Lower lobe of right lung (tissue), 2 donors: ENCODE data around the gene MAST2. TPM values are rescaled to one million over a fixed set of nuclear protein-coding genes. Genes with fewer than 3 reads are reported as not detected.

ENCODE experiments used
- ATAC-seq, 2 donors: fragments of 200-7000 bp; cut with Tn5 transposase; one replicate each; pipeline ENCODE4 v1.9.1; 2020 to 2022; ENCODE audit warnings: mild to moderate bottlenecking in 2 of 2, moderate library complexity in 2 of 2
- DNase-seq: peaks from one replicate; pipeline ENCODE4 v3.0.0-alpha.2; 2020
- H3K27ac ChIP-seq: fragments of 200-600 bp; one replicate; pipeline ENCODE4 v1.8.0; 2022
- H3K27me3 ChIP-seq: fragments of 200-600 bp; one replicate; pipeline ENCODE4 v1.8.0; 2022; ENCODE audit warnings: low read depth
- H3K36me3 ChIP-seq: fragments of 200-600 bp; one replicate; pipeline ENCODE4 v1.8.0; 2022; ENCODE audit warnings: mild to moderate bottlenecking
- H3K4me1 ChIP-seq: fragments of 200-600 bp; one replicate; pipeline ENCODE4 v1.8.0; 2022
- H3K4me3 ChIP-seq: fragments of 200-600 bp; one replicate; pipeline ENCODE4 v1.8.0; 2022; ENCODE audit warnings: mild to moderate bottlenecking
- H3K9me3 ChIP-seq: fragments of 200-600 bp; one replicate; pipeline ENCODE4 v1.8.0; 2022
- intact Hi-C: fragments of 100-400 bp; cut with DNase I; formaldehyde crosslinking; loops from one replicate; pipeline ENCODE4 v1.11.0; 2022
- long read RNA-seq: library from polyadenylated mRNA; unstranded; transcript quantifications from one replicate; pipeline ENCODE4 v2.0.0, GENCODE V29; 2021
- total RNA-seq: library from RNA; stranded (reverse); fragmentation: NEBNext Ultra II Directional; extraction: Animal tissue kit (Norgen Biotek cat#: 25700); gene quantifications from one replicate; pipeline ENCODE4 v1.2.1, GENCODE V29; 2021
- TF ChIP-seq, protein P1 (sequence below): fragments of 200-600 bp; IDR thresholded peaks from one replicate; pipeline ENCODE4 v1.8.0; 2022; ENCODE audit warnings: antibody characterized with exemption, mild to moderate bottlenecking
- donor health status: DM: no; HTN: yes; CAD: no; lungs with severe emphysema.

MAST2 gene
- total RNA-seq: 25.8 TPM
- long read RNA-seq, partial matches to known transcripts: 29 of 45 reads
- long read RNA-seq, other reads (novel, unspliced or antisense): 16 of 45 reads

DNA sequence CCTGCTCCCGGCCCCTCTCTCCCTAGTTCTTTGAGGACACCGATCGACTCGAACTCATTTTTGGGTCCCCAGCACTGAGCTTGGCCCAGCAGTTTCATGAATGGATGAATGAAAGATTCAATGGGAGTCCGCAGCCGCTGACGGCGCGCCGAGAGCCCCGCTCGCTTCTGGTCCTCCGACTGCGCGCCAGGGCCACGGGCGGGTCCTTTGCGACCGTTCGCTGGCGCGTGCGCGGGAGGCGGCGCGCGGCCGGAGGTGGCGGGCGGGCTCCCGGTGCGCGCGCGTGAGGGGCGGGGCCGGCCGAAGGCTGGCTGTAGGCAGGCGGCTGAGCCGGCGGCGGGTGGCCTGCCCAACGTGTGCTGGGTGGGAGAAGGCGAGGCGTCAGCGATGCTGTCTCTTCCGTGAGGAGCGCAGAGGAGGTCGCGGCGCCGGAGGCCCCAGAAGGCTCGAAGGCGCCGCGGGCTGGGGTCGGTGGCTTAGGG, at the start of gene MAST2:
TSS of gene MAST2 (plus strand) at position 314 of the 482 bp plus-strand sequence. CDS start 284 bp downstream, outside the sequence.
- no peaks in the 10 kb centered on the region for H3K27me3 ChIP-seq
- ATAC-seq (peak; percentile 99), DNase-seq (peak; percentile 94)
- TF ChIP-seq, protein P1, sequence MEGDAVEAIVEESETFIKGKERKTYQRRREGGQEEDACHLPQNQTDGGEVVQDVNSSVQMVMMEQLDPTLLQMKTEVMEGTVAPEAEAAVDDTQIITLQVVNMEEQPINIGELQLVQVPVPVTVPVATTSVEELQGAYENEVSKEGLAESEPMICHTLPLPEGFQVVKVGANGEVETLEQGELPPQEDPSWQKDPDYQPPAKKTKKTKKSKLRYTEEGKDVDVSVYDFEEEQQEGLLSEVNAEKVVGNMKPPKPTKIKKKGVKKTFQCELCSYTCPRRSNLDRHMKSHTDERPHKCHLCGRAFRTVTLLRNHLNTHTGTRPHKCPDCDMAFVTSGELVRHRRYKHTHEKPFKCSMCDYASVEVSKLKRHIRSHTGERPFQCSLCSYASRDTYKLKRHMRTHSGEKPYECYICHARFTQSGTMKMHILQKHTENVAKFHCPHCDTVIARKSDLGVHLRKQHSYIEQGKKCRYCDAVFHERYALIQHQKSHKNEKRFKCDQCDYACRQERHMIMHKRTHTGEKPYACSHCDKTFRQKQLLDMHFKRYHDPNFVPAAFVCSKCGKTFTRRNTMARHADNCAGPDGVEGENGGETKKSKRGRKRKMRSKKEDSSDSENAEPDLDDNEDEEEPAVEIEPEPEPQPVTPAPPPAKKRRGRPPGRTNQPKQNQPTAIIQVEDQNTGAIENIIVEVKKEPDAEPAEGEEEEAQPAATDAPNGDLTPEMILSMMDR: no peak
- no peaks in the 10 kb centered on the region for H3K9me3 ChIP-seq
- peak within 1 kb of the TSS; percentile 56 for H3K4me3 ChIP-seq
- H3K27ac ChIP-seq: peak within 1 kb of the TSS; percentile 76
- H3K36me3 ChIP-seq: no peaks in the 10 kb centered on the region
- H3K4me1 ChIP-seq: peaks cover 25% of the 10 kb centered on the region
- intact Hi-C loops: no loop called here

DNA sequence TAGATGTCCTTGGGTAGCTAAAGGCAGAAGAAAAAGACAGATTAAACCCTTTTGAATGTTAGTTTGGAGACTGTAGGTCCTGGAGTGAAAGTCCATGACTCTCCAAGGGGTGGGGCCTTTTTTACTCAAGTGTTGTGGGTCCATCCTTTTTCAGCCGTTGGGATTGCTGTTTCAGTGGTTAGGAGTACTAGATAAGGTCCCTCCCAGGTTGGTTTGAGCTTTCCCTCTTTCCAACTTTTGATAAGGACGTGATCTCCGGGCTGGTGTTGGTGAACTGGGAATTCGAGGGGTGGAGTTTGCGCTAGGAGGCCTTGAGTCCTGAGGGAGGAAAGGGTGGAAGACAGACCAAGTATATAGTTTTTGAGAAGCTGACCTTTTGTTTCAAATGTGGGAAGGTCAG, 47.7 kb upstream of the MAST2 start:
- DNase-seq (no peak), ATAC-seq (no peak)
- Histone ChIP-seq H3K9me3 (peaks cover 6% of the 10 kb centered on the region), H3K4me3 (no peak overlapping the region), H3K36me3 (no peaks in the 10 kb centered on the region), H3K4me1 (no peaks in the 10 kb centered on the region), H3K27me3 (no peaks in the 10 kb centered on the region), H3K27ac (no peak overlapping the region)
- TF ChIP-seq, protein P1: no peak
- intact Hi-C loops: no loop called here

GRCh38 chr1:45762291-45762690, 41.1 kb upstream of the MAST2 start:
- no peaks in the 10 kb centered on the region for H3K27me3 ChIP-seq
- H3K27ac ChIP-seq: no peak overlapping the region
- H3K36me3 ChIP-seq: no peaks in the 10 kb centered on the region
- no peaks in the 10 kb centered on the region for H3K4me1 ChIP-seq
- no peak for ATAC-seq
- no peaks in the 10 kb centered on the region for H3K9me3 ChIP-seq
- H3K4me3 ChIP-seq: no peak overlapping the region
- DNase-seq: no peak
- intact Hi-C loops: no loop called here
- TF ChIP-seq, protein P1: no peak

DNA sequence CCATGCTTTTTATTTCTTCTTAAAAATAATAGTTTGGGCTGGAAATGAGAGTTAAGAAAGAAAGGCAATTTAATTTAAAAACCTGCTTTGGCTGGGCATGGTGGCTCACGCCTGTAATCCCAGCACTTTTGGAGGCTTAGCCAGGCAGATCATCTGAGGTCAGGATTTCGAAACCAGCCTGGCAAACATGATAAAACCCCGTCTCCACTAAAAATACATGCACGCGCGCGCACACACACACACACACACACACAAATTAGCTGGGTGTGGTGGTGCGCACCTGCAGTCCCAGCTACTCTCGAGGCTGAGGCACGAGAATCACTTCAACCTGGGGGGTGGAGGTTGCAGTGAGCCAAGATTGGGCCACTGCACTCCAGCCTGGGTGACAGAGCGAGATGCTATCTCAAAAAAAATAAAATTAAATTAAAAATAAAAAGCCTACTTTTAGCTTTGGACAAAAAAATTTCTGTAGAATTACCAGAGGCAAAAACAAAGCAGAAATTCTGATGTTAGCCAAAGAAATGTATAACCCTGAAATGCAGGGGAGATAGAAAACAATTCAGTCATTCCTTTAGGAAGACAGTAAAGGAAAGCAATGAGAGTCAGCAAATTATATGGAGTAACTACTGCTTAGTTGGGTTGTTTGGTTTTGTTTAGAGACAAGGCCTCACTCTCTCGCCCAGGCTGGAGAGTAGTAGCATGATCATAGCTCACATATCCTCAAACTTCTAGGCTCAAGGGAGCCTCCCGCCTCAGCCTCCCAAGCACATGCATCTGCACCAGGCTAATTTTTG, 37.2 kb upstream of the MAST2 start:
- no peak overlapping the region for H3K4me3 ChIP-seq
- no peaks in the 10 kb centered on the region for H3K36me3 ChIP-seq
- intact Hi-C loops: no loop called here
- no peak overlapping the region for H3K27ac ChIP-seq
- H3K9me3 ChIP-seq: no peaks in the 10 kb centered on the region
- DNase-seq (no peak), ATAC-seq (no peak)
- TF ChIP-seq, protein P1: no peak
- no peaks in the 10 kb centered on the region for H3K4me1 ChIP-seq
- H3K27me3 ChIP-seq: no peaks in the 10 kb centered on the region

- no peaks in the 10 kb centered on the region for H3K36me3 ChIP-seq
- no peak for ATAC-seq
- TF ChIP-seq, protein P1: no peak
- no peak overlapping the region for H3K4me3 ChIP-seq
- no peaks in the 10 kb centered on the region for H3K9me3 ChIP-seq
- H3K27ac ChIP-seq: no peak overlapping the region
- intact Hi-C loops: no loop called here
- H3K4me1 ChIP-seq: no peaks in the 10 kb centered on the region
- DNase-seq: no peak
- H3K27me3 ChIP-seq: no peaks in the 10 kb centered on the region
Observed at GRCh38 chr1:45767035-45767434, 36.4 kb upstream of the MAST2 start.
